Activated T-helper 9 cell treated with anti-CD3 and anti-CD28 coated beads, Interleukin-2, amount 50 U/mL, for 16 hours (primary cell): ENCODE results near the gene MEI4.
"Not testable (repeated sequence)": the region's sequence is repeated elsewhere in the genome, so short reads cannot be mapped to it uniquely, and the experiment has no call there.

ENCODE experiments used
- DNase-seq: peaks from one replicate; pipeline ENCODE4 v3.0.0-alpha.2; 2020; ENCODE audit warnings: low read depth

The MEI4 gene

DNA sequence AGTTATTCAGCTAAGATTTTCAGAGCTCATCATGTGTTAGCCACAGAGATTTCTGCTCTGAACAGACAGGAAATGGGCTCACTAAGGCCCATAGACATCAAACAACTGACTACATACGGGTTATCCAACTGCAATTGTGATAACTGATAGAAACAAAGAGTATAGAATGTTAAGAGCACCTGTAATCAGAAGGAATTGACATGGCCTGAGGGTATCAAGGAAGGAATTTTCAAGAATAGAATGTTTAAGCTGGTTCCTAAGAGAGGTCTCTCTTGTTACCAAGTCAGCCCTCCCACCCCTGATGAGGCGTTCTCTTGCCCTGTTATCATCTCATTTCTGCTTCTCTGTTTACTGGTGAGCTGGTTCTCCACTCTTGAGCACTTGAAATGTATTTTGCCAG is at the start of gene MEI4:
TSS of gene MEI4 (plus strand) at position 301 of the 400 bp plus-strand sequence. CDS start 37,633 bp downstream, outside the sequence.
- DNase-seq: no peak

GRCh38 chr6:77604476-77604875 is 48.4 kb upstream of the MEI4 start:
- no peak for DNase-seq

GRCh38 chr6:77607004-77607403 is 45.8 kb upstream of the MEI4 start:
- no peak for DNase-seq

DNA sequence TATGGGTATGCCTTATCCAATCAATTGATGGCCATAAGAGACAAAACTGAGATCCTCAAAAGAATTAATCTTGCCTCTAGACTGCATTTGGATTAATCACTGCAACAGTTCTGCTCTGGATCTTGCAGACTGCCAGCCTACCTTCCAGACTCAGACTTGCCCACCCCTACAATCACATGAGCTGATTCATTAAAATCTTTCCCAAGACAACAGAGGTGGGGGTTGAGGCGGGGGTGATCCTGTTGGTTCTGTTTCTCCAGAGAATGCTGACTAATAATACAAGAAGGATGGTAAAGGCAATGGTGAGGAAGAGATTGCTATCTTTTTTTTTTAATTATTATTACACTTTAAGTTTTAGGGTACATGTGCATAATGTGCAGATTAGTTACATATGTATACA is 43.7 kb upstream of the MEI4 start:
- DNase-seq: no peak

DNA sequence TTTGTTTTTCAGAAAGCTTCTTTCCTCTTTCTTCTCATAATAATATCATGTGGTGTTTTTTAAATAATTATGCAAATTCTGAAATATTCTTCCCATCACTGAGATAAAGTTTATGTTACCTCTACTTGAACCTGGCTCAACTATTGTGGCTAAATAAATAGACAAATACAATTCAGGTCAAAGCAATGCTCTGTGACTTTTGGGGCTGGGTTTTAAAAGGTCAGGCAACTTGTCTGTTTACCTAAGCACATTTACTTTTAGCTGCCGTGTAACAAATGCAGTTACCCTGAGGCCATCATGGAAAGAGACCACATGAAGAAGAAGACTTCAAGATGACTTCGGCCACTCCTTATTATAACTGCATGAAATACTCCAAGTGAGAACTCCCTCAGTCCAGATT is 33.7 kb upstream of the MEI4 start:
- DNase-seq: no peak

DNA sequence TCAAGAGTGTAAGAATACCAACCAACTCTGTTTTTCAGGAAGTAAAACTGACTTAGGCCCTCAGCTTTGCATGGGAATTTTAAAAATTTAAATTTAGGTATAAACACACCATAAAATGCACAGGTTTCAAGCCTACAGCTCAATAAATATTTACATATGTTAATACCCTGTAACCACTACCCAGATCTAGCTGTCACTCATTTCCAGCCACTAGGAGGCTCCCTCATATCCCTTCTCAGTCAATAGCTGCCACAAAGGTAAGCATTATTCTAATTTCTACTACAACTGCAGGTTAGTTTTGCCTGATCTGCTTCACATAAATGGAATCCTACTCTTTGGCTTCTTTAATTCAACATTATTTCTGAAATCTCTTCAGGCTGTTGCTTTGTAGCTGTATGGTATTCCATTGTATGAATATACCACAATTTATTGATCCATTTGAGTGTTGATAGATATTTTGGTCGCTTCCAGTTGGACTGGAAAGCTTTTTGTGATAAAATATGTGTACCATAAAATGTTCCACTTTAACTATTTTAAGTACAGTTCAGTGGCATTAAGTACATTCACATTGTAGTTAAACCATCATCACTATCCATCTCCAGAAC is 32.5 kb upstream of the MEI4 start:
- DNase-seq: no peak

DNA sequence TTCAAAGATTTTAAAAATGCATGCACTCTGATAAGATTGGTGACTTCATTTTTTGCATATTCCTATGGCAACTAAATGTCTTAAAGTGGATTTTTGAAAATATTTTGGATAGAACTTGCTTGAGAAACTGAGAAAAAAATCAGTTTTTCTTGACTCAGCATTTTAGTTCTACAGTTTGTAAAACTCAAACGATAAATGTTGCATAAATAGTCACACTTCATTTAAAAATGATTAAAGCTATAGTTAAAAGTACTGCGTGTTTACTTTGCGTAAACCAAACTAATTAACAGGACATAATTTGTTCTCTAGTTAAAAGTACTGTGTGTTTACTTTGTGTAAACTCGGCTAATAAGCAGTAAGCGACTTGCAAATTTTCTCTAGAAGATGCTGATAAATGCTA is 28.3 kb upstream of the MEI4 start:
- DNase-seq: no peak

DNA sequence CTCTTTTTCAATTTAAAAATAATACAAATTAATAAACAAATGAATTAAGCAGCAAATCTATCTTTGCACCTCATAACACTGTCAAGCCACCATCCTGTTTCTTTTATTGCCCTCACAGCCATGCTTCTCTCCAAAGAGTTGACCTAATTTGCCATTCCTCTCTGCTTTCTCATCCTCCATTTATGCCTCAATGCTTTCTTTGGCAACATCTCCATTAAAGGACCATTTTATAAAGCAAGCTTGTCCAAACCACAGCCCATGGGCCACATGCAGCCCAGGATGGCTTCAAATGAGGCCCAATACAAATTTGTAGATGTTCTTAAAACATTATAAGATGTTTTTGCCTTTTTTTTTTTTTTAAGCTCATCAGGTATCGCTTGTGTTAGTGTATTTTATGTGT is 26.4 kb upstream of the MEI4 start:
- no peak for DNase-seq

DNA sequence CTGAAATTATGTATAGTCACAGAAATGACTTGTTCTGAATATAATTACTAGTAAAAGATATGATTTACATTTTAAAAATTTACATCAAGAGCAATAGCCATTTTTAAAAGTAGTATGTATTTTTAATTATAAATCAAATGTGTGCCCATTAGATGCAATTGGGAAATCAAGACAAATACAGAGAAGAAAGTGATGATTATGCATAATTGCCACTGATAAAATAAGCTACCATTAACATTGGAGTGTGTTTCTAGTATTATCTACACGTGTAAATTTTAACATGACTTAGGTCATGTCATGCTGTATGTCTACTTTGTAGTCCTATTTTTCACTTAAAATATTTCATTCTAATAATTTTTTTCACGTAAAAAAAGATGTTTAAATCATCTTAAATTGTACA is 22.8 kb upstream of the MEI4 start:
- no peak for DNase-seq

DNA sequence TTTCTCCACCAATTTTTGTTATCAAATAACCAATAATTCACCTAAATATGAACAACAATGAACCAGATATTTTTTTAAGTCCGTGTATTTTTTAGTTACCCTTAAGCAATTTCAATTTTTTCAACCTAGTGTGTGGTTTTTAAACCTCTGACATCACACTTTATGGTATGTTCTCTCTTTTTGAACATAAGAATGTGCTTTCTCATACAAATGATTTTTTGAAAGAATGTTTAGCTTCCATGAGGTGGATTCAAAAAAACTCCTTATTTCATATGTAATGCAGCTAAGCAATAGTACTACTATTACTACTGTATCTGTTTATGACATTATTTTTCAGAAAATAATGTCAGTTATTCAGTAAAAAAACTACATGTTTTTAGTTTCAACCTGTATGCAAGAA is 19.4 kb upstream of the MEI4 start:
- DNase-seq: no peak

GRCh38 chr6:77633993-77634715 is 18.7 kb upstream of the MEI4 start:
- no peak for DNase-seq

- DNase-seq: no peak
These were observed 14.6 kb upstream of the MEI4 start for GRCh38 chr6:77638129-77638830.

- DNase-seq: no peak
These were observed 8.6 kb upstream of the MEI4 start for GRCh38 chr6:77644102-77644705.

GRCh38 chr6:77650098-77650663 is 2.7 kb upstream of the MEI4 start:
- no peak for DNase-seq

DNA sequence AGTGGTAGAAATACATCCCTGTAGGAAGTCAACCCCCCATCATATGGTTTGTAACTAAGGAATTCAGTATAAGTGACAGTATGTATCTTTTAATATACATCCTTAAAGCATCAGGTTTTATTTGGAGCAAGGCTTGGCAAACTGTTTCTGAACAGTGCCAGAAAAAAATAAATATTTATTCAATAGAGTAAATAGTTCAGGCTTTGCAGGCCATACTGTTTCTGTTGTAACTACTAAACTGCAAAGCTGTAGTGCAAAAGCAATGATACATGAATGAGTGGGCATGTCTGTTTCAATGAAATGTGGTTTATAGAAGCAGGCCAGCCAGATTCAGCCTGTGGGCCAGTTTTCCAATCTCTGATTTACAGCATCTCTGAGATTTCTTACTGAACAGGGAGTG is 977 bp downstream of the MEI4 start:
- no peak for DNase-seq

GRCh38 chr6:77655035-77655434 is 2.2 kb downstream of the MEI4 start:
- not testable (repeated sequence) for DNase-seq

DNA sequence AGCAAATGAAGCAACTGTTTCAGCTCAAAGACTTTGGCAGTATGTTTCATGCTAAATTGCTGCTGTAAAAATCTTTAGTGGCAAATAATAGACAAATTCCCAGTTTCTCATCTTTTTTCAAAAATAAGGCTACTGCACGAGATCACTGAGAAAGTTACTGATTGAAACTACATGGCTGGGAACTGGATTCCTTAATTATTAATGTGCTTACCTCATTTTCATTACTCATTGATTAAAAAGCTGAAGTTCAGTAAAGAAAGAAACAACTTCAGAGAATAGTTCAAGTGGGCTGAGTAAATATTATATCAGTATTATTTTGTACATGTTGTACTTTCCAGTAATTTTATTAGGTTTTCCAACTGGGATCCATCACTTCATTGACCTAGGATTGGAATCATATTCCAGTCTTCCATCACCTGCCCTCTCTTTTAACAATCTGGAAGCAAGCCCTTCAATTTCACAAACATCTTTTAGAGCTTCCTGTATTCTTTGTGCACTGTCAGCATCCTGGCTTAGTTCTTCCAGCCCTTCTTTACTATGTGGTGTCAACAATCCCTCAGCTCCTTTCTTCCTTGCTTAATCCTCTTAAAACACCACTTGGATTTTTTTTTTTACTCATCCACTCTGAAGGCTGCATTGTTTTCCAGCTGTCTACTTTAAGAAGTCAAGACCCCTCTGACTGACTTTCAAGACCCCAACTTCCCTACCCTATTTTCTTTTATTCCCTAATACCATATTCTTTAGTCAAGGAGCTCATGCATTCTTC is 4.3 kb downstream of the MEI4 start:
- no peak for DNase-seq

DNA sequence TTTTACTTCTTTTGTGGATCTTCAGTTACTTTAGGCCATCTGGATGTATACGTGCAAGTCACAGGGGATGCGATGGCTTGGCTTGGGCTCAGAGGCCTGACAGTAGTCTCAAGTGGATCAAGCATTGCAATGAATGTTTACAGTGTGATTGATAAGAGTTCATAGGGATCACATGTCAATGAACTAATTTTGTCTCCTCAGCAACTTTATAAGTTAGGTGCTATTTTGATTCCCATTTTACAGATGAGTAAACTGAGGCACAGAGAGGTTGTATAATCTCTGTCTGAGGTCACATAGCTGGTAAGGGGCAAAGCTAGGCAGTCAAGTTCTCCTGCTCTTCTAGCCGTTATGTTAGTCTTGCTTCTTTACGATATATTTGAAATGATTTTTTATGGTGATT is 13.5 kb downstream of the MEI4 start:
- no peak for DNase-seq

DNA sequence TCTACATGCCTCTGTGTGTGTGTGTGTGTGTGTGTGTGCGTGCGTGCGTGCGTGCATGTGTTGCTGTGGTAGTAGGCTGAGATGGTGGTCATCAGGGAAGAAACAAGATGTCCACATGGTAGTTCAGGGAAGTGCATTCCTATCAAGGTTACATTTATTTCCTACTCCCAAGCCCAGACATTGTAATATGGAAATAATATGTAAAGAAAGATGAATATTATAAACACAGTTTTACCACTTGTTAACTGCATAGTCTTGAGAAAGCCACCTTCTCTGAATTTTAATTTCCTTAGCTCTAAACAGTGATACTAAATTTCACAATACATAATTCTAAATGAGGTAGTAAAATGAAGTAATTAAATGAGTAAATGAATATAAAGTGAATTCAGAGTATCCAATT is 14.0 kb downstream of the MEI4 start:
- no peak for DNase-seq

DNA sequence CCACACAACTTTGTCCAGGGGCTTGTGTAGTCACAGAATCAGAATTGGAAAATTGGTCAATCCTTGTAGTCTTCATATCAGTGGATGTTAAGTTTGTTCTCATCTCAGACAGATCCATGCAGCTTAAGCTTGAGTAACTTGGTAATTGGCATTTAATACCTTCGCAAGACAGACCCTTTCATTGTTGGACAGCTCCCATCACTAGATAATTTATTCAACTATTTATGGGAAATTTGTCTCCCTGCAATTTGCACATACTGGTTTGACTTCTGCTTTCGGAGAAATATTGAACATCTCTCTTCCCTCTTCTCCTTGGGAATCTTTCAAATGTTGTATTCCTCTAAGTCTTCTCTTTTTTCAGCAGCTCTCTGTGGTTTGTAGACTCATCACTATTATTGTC is 17.1 kb downstream of the MEI4 start:
- DNase-seq: no peak

- no peak for DNase-seq
These were observed 21.4 kb downstream of the MEI4 start for GRCh38 chr6:77674211-77674610.

DNA sequence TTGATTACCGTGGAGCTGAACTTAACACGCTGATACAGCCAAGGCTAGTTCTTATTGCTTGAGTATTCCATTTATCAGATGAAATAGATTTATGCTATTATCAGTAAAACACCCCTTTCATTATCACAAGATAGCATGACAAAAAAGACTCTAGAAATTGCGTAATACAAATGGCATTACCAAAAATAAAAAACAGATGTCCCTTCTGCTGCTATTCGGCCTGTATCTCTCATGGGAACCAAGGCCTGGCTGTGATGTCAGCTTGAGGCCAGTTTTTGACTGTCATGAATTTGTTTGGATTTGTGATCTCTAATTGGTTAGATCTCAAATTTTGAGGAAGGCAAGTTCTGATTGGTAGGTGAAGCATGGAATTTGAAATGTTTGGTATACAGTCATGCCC is 25.2 kb downstream of the MEI4 start:
- DNase-seq: no peak
